GM12892 (cell line): ENCODE results near the gene RASGEF1C.

Experiments used
- DNase-seq: peaks from one replicate; pipeline ENCODE4 v3.0.0; 2011; ENCODE audit not compliant: insufficient read length
- FAIRE-seq: peaks from 2 replicates; lab custom pipeline; 2011; peaks lifted over from hg19 to GRCh38; lab: Jason Lieb, UNC
- POLR2A ChIP-seq: IDR thresholded peaks from 2 replicates; pipeline ENCODE4 v1.6.1; 2011; ENCODE audit warnings: low read depth, low read length, control low read depth
- POLR2AphosphoS5 ChIP-seq: IDR thresholded peaks from 2 replicates; pipeline ENCODE4 v1.6.1; 2011; ENCODE audit warnings: low read depth, low read length, control low read depth
- TAF1 ChIP-seq: IDR thresholded peaks from 2 replicates; pipeline ENCODE4 v1.6.1; 2011; ENCODE audit warnings: low read depth, mild to moderate bottlenecking, control low read depth, low read length, borderline replicate concordance

Gene RASGEF1C

DNA sequence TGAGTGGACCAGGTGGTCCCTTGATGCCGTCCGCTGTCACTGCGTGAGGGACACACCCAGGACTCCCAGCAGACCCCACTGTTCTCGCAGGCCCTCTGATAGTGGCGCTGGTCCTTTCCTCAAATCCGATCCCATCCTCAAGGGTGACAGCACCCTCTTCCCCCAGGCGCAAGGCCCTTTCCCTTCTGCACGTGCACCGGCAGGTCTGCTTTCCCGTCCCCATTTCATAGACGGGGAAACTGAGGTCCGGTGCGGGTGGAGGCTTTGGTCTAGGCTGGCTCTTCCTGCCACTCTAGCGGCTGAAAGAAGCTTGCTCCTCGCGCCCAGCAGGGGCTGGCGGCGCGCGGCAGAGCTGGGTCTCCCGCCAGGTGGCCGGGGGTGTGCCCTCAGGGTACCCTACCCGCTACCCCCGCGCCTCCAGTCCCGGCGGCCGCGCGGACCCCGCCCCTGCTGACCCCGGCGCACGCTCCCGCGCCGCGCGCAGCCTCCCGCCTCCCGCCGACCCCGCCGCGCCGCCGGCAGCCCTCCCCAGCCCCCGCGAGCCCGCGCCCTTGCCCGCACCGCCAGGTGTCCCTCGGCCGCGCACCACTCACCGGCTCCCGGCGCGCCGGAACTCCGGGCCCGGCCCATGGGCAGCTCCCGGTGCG lies 453 bp downstream of the RASGEF1C start:
- DNase-seq = no peak
- TF ChIP-seq TAF1 (no peak), POLR2A (no peak), POLR2AphosphoS5 (no peak)
- no peak for FAIRE-seq

DNA sequence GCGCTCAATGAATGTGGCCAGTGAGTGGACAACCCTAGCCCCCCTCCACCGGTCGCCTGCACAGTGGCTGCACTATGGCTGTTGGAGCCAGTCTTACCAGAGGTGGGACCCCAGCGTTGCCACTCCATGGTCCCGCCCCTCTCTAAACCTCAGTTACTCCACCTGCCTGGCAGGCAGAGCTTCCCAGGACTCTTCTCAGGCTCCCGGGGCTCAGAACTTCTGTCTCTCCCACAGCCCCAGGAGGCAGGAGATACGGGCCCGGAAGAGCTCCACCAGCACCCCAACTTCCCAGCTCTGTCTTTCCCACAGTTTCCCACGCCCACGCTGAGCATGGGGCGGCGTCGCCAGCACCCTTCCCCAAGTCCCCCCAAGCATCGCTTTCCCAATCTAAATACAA lies 975 bp downstream of the RASGEF1C start:
- FAIRE-seq = no peak
- no peak for DNase-seq
- TF ChIP-seq POLR2A = no peak

GRCh38 chr5:180207593-180207992 lies 1.4 kb downstream of the RASGEF1C start:
- TF ChIP-seq POLR2A (no peak), TAF1 (no peak)
- DNase-seq (no peak), FAIRE-seq (no peak)

- no peak for FAIRE-seq
- TF ChIP-seq TAF1 (no peak), POLR2AphosphoS5 (no peak), POLR2A (no peak)
Measured at GRCh38 chr5:180206993-180207392, 2.0 kb downstream of the RASGEF1C start.

DNA sequence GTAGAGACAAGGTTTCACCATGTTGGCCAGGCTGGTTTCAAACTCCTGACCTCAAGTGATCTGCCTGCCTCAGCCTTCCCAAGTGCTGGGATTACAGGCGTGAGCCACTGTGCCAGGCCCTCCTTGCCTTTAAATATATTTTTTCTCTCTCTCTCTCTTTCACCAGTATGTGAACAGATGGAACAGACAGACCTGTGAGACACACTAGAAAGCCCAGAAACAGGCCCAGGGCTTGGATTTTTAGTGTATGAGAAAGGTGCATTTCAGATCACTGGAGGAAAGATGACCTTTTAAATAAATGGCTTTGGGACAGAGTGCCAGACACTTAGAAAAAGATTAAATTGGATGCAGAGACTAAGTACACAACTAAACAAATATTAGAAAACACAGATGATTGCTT lies 3.1 kb downstream of the RASGEF1C start:
- TF ChIP-seq POLR2AphosphoS5 (no peak), TAF1 (no peak), POLR2A (no peak)
- FAIRE-seq (no peak), DNase-seq (no peak)

More at GRCh38 chr5:180206993-180207392, 2.0 kb downstream of the RASGEF1C start:
- DNase-seq = no peak

GRCh38 chr5:180204276-180204819 lies 4.7 kb downstream of the RASGEF1C start:
- FAIRE-seq (no peak), DNase-seq (no peak)
- TF ChIP-seq TAF1 = no peak
- TF ChIP-seq POLR2A = no peak
- TF ChIP-seq POLR2AphosphoS5 = no peak

DNA sequence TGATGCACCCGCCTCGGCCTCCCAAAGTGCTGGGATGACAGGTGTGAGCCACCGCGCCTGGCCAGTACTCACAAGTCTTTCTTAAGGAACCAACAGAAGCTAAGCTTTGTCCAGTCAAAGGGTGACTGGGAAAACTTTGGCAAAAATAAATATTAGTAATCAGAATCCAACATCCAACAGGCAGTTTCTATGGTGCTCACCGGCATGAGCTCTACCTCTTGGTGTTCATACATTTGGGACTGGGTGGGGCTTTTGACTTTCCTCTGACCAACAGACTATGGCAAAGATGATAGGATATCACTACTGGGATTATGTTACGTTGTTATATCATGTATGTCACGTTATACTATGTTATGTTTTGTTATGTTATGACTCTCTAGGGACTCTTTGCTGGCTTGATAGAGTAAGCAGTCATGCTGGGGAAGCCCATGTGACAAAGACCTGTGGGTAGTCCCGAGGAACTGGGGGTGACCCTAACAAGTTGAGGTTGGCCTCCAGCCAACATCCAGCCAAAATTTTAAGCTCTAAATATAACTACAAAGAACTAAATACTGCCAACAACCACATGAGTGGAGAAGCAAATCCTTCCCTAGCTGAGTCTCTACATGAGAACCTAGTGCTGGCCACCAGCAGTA lies 6.0 kb downstream of the RASGEF1C start:
- TF ChIP-seq POLR2AphosphoS5 (no peak), TAF1 (no peak), POLR2A (no peak)
- DNase-seq = no peak
- FAIRE-seq = no peak

DNA sequence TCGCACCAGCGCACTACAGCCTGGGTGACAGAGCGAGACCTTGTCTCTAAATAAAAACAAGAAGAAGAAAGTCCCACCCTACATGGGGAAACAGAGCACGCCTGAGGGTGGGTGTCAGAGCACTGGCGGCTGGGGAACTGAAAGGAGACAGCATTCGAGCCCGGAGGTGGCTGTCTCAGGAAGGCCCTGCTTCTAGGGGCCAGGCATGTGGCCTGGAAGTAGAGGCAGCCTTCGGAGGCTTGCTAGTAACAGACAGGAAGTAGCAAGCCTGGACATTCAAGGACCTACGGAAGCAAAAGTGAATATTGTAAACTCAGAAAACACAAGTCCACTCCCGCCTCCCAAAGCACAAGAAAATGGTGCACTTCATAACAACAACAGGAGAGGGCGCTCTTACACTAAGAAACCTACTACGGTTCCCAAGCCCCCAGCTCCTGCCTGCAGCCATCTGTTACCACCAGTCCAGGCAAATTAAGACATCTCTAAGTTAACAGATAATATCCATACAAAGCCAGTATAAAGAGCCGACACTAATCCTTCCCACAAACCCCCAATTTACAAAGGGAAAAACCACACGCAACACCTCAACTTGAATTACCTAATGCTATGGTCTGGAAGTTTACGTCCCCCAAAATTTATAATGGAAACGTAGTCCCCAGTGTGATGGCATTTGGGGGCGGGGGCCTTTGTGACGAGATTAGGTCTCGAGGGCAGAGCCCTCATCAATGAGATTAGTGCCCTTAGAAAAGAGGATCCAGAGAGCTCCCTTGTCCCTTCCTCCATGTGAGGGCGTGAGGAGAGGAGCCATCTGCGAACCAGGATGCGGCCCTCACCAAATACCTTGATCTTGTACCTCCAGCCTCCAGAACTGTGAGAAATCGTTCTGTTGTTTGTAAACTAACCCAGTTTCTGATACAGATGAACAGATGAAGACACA lies 7.7 kb downstream of the RASGEF1C start:
- TF ChIP-seq POLR2A (no peak), POLR2AphosphoS5 (no peak)
- no peak for FAIRE-seq
- no peak for DNase-seq

DNA sequence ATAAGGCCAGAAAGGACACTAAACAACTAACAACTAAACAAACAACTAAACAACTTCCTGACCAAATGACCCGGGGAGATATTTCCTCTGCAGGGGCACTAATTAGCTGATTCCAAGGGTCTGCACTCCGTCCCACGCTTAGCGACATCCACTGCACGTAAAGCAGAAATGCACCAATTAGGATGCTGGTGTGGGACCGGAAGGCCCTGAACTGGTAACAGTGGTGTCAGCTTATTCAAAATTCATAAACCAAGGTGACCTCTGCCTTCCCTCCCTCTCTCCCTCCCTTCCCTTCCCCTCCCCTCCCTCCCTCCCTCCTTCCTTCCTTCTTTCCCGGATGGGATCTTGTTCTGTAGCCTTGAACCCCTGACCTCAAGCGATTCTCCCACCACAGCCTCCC lies 9.6 kb downstream of the RASGEF1C start:
- FAIRE-seq (no peak), DNase-seq (no peak)
- TF ChIP-seq POLR2A (no peak), POLR2AphosphoS5 (no peak), TAF1 (no peak)

DNA sequence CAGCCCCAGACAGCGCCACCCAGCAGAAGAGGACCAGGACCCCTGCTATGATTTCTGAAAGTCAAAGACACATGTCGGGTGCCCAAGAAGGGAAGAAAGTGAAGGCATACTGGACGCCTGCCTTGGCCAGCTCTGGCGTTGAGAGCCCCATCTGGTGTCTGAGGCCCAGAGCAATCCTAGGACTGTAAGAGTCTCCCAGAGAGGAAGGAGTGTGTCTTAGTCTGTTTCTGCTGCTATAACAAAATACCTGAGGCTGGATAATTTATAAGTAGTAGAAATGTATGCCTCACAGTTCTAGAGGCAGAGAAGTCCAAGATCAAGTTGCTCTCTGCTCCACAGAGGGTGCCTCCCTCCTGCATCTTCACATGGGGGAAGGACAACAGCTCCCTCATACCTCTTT lies 10.8 kb downstream of the RASGEF1C start:
- FAIRE-seq (no peak), DNase-seq (no peak)
- TF ChIP-seq POLR2A = no peak

- no peak for TF ChIP-seq POLR2AphosphoS5
- TF ChIP-seq TAF1 = no peak
- TF ChIP-seq POLR2A = no peak
- FAIRE-seq (no peak), DNase-seq (no peak)
Measured at GRCh38 chr5:180197016-180197702, 11.9 kb downstream of the RASGEF1C start.
